ENCODE measurements around the gene NTM. TPM values are rescaled to one million over a fixed set of nuclear protein-coding genes. Genes with fewer than 3 reads are reported as not detected.

The NTM gene
- total and polyA plus RNA-seq, 4 experiments from 2014 or later: not detected

- no peak for DNase-seq
- intact Hi-C loops (cut with micrococcal nuclease): no loop called here
- H3K4me3 Mint-ChIP-seq: no peak overlapping the region
- POLR2A ChIA-PET (ENCODE audit: partially characterized antibody): no interaction called here
- H3K27me3 Mint-ChIP-seq: no peaks in the 10 kb centered on the region
- H3K36me3 Mint-ChIP-seq: no peaks in the 10 kb centered on the region
- Histone ChIP-seq H3K27ac (ENCODE audit: low read depth, low read length) (no peak overlapping the region), H3K9me3 (ENCODE audit: control insufficient read depth in 1 of 2, low read length in 2 of 2) (no peaks in the 10 kb centered on the region), H3K27me3 (ENCODE audit: insufficient read depth, low read length) (no peaks in the 10 kb centered on the region), H3K4me3 (ENCODE audit: low read length in 2 of 2) (no peak overlapping the region), H3K4me1 (ENCODE audit: insufficient read depth, low read length) (no peaks in the 10 kb centered on the region), H3K36me3 (ENCODE audit: insufficient read depth, low read length) (no peaks in the 10 kb centered on the region)
- no peaks in the 10 kb centered on the region for H3K4me1 Mint-ChIP-seq
- H3K9me3 Mint-ChIP-seq: peaks cover 0 to 4% (median under 1%) of the 10 kb centered on the region in 8 donors
- CTCF ChIA-PET (ENCODE audit: partially characterized antibody): no interaction called here
- no peak overlapping the region for H3K27ac Mint-ChIP-seq
Observed at GRCh38 chr11:132006884-132007580, 636.6 kb downstream of the NTM start.

GRCh38 chr11:132008226-132008625 lies 637.8 kb downstream of the NTM start:
- Histone ChIP-seq H3K27me3 (ENCODE audit: insufficient read depth, low read length) (no peaks in the 10 kb centered on the region), H3K4me1 (ENCODE audit: insufficient read depth, low read length) (no peaks in the 10 kb centered on the region), H3K27ac (ENCODE audit: low read depth, low read length) (no peak overlapping the region), H3K9me3 (ENCODE audit: control insufficient read depth in 1 of 2, low read length in 2 of 2) (no peaks in the 10 kb centered on the region), H3K36me3 (ENCODE audit: insufficient read depth, low read length) (no peaks in the 10 kb centered on the region), H3K4me3 (ENCODE audit: low read length in 2 of 2) (no peak overlapping the region)
- intact Hi-C loops (cut with micrococcal nuclease): no loop called here
- ChIA-PET POLR2A (ENCODE audit: partially characterized antibody) (no interaction called here), CTCF (ENCODE audit: partially characterized antibody) (no interaction called here)
- Mint-ChIP-seq H3K4me1 (no peaks in the 10 kb centered on the region), H3K4me3 (no peak overlapping the region), H3K36me3 (no peaks in the 10 kb centered on the region), H3K9me3 (peaks cover 0 to 4% (median 1%) of the 10 kb centered on the region in 8 donors), H3K27me3 (no peaks in the 10 kb centered on the region), H3K27ac (no peak overlapping the region)
- no peak for DNase-seq

GRCh38 chr11:132008872-132009271 lies 638.5 kb downstream of the NTM start:
- Histone ChIP-seq H3K4me3 (ENCODE audit: low read length in 2 of 2) (no peak overlapping the region), H3K27ac (ENCODE audit: low read depth, low read length) (no peak overlapping the region), H3K9me3 (ENCODE audit: control insufficient read depth in 1 of 2, low read length in 2 of 2) (no peaks in the 10 kb centered on the region), H3K36me3 (ENCODE audit: insufficient read depth, low read length) (no peaks in the 10 kb centered on the region), H3K27me3 (ENCODE audit: insufficient read depth, low read length) (no peaks in the 10 kb centered on the region), H3K4me1 (ENCODE audit: insufficient read depth, low read length) (no peaks in the 10 kb centered on the region)
- no peak for DNase-seq
- intact Hi-C loops (cut with micrococcal nuclease): no loop called here
- H3K27ac Mint-ChIP-seq: no peak overlapping the region
- H3K9me3 Mint-ChIP-seq: peaks cover 0 to 4% (median 2%) of the 10 kb centered on the region in 8 donors
- POLR2A ChIA-PET (ENCODE audit: partially characterized antibody): no interaction called here
- no peaks in the 10 kb centered on the region for H3K4me1 Mint-ChIP-seq
- no peaks in the 10 kb centered on the region for H3K27me3 Mint-ChIP-seq
- CTCF ChIA-PET (ENCODE audit: partially characterized antibody): no interaction called here
- H3K36me3 Mint-ChIP-seq: no peaks in the 10 kb centered on the region
- no peak overlapping the region for H3K4me3 Mint-ChIP-seq

GRCh38 chr11:132020001-132020400 lies 649.6 kb downstream of the NTM start:
- CTCF ChIA-PET (ENCODE audit: partially characterized antibody): no interaction called here
- H3K4me3 ChIP-seq (ENCODE audit: low read length in 2 of 2): no peak overlapping the region

GRCh38 chr11:132022285-132022684 lies 651.9 kb downstream of the NTM start:
- POLR2A ChIA-PET (ENCODE audit: partially characterized antibody): no interaction called here
- Histone ChIP-seq H3K36me3 (ENCODE audit: insufficient read depth, low read length) (no peaks in the 10 kb centered on the region), H3K4me3 (ENCODE audit: low read length in 2 of 2) (no peak overlapping the region), H3K9me3 (ENCODE audit: control insufficient read depth in 1 of 2, low read length in 2 of 2) (no peaks in the 10 kb centered on the region), H3K27ac (ENCODE audit: low read depth, low read length) (no peak overlapping the region), H3K4me1 (ENCODE audit: insufficient read depth, low read length) (no peaks in the 10 kb centered on the region), H3K27me3 (ENCODE audit: insufficient read depth, low read length) (no peaks in the 10 kb centered on the region)
- intact Hi-C loops (cut with micrococcal nuclease): no loop called here
- H3K36me3 Mint-ChIP-seq: no peaks in the 10 kb centered on the region
- DNase-seq: no peak
- H3K27ac Mint-ChIP-seq: no peak overlapping the region
- H3K4me1 Mint-ChIP-seq: no peaks in the 10 kb centered on the region
- H3K9me3 Mint-ChIP-seq: peaks cover 0 to 21% (median 8%) of the 10 kb centered on the region in 8 donors
- CTCF ChIA-PET (ENCODE audit: partially characterized antibody): no interaction called here
- H3K27me3 Mint-ChIP-seq: peaks cover 0 to 1% of the 10 kb centered on the region in 2 donors
- no peak overlapping the region for H3K4me3 Mint-ChIP-seq

More at GRCh38 chr11:132020001-132020400, 649.6 kb downstream of the NTM start:
- Histone ChIP-seq H3K4me1 (ENCODE audit: insufficient read depth, low read length) (no peaks in the 10 kb centered on the region), H3K36me3 (ENCODE audit: insufficient read depth, low read length) (no peaks in the 10 kb centered on the region), H3K27ac (ENCODE audit: low read depth, low read length) (no peak overlapping the region), H3K9me3 (ENCODE audit: control insufficient read depth in 1 of 2, low read length in 2 of 2) (no peaks in the 10 kb centered on the region), H3K27me3 (ENCODE audit: insufficient read depth, low read length) (no peaks in the 10 kb centered on the region)
- Mint-ChIP-seq H3K9me3 (peaks cover 0 to 21% (median 9%) of the 10 kb centered on the region in 8 donors), H3K36me3 (no peaks in the 10 kb centered on the region), H3K27me3 (peaks cover 0 to 1% of the 10 kb centered on the region in 2 donors), H3K27ac (no peak overlapping the region), H3K4me3 (no peak overlapping the region), H3K4me1 (no peaks in the 10 kb centered on the region)
- intact Hi-C loops (cut with micrococcal nuclease): no loop called here
- POLR2A ChIA-PET (ENCODE audit: partially characterized antibody): no interaction called here
- DNase-seq: no peak

- intact Hi-C loops (cut with micrococcal nuclease): no loop called here
- Histone ChIP-seq H3K36me3 (ENCODE audit: insufficient read depth, low read length) (no peaks in the 10 kb centered on the region), H3K9me3 (ENCODE audit: control insufficient read depth in 1 of 2, low read length in 2 of 2) (no peaks in the 10 kb centered on the region), H3K4me1 (ENCODE audit: insufficient read depth, low read length) (no peaks in the 10 kb centered on the region), H3K4me3 (ENCODE audit: low read length in 2 of 2) (no peak overlapping the region), H3K27ac (ENCODE audit: low read depth, low read length) (no peak overlapping the region), H3K27me3 (ENCODE audit: insufficient read depth, low read length) (no peaks in the 10 kb centered on the region)
- H3K4me3 Mint-ChIP-seq: no peak overlapping the region
- H3K9me3 Mint-ChIP-seq: peaks cover 2 to 21% (median 9%) of the 10 kb centered on the region in 8 donors
- peaks cover 0 to 2% of the 10 kb centered on the region in 2 donors for H3K27me3 Mint-ChIP-seq
- H3K36me3 Mint-ChIP-seq: no peaks in the 10 kb centered on the region
- POLR2A ChIA-PET (ENCODE audit: partially characterized antibody): no interaction called here
- H3K27ac Mint-ChIP-seq: no peak overlapping the region
- DNase-seq: no peak
- CTCF ChIA-PET (ENCODE audit: partially characterized antibody): no interaction called here
- no peaks in the 10 kb centered on the region for H3K4me1 Mint-ChIP-seq
Observed at GRCh38 chr11:132022733-132023478, 652.5 kb downstream of the NTM start.

- H3K9me3 Mint-ChIP-seq: peaks cover 2 to 21% (median 9%) of the 10 kb centered on the region in 8 donors
- ChIA-PET CTCF (ENCODE audit: partially characterized antibody) (no interaction called here), POLR2A (ENCODE audit: partially characterized antibody) (no interaction called here)
- intact Hi-C loops (cut with micrococcal nuclease): no loop called here
- no peak overlapping the region for H3K27ac Mint-ChIP-seq
- H3K27me3 Mint-ChIP-seq: peaks cover 0 to 2% of the 10 kb centered on the region in 2 donors
- no peaks in the 10 kb centered on the region for H3K27me3 ChIP-seq (ENCODE audit: insufficient read depth, low read length)
- H3K9me3 ChIP-seq (ENCODE audit: control insufficient read depth in 1 of 2, low read length in 2 of 2): no peaks in the 10 kb centered on the region
- no peak overlapping the region for H3K4me3 ChIP-seq (ENCODE audit: low read length in 2 of 2)
- no peaks in the 10 kb centered on the region for H3K4me1 ChIP-seq (ENCODE audit: insufficient read depth, low read length)
- H3K27ac ChIP-seq (ENCODE audit: low read depth, low read length): no peak overlapping the region
- no peaks in the 10 kb centered on the region for H3K36me3 Mint-ChIP-seq
- H3K4me1 Mint-ChIP-seq: no peaks in the 10 kb centered on the region
- no peak for DNase-seq
- H3K4me3 Mint-ChIP-seq: no peak overlapping the region
- no peaks in the 10 kb centered on the region for H3K36me3 ChIP-seq (ENCODE audit: insufficient read depth, low read length)
Observed at GRCh38 chr11:132024587-132025295, 654.3 kb downstream of the NTM start.

Data from CD4-positive, alpha-beta memory T cell (primary cell).